Measurements from ENCODE around the gene RHOU.

Gene RHOU

GRCh38 chr1:228786361-228787129, 51.3 kb downstream of the RHOU start:
- no peak for TF ChIP-seq CTCF (conservative IDR thresholded peaks at IDR 0.05)
- no peak overlapping the region for H3K27ac ChIP-seq

- no peak for TF ChIP-seq CTCF (conservative IDR thresholded peaks at IDR 0.05)
Measured at GRCh38 chr1:228791791-228792190, 56.5 kb downstream of the RHOU start.

GRCh38 chr1:228792601-228793000, 57.3 kb downstream of the RHOU start:
- no peak for TF ChIP-seq CTCF (conservative IDR thresholded peaks at IDR 0.05)
- no peak overlapping the region for H3K27ac ChIP-seq

More at GRCh38 chr1:228791791-228792190, 56.5 kb downstream of the RHOU start:
- H3K27ac ChIP-seq, result no peak overlapping the region

- no peak overlapping the region for H3K27ac ChIP-seq
- TF ChIP-seq CTCF (conservative IDR thresholded peaks at IDR 0.05), result no peak
Measured at GRCh38 chr1:228793032-228793431, 57.8 kb downstream of the RHOU start.

- H3K27ac ChIP-seq, result no peak overlapping the region
- no peak for TF ChIP-seq CTCF (conservative IDR thresholded peaks at IDR 0.05)
Measured at GRCh38 chr1:228794173-228794572, 58.9 kb downstream of the RHOU start.

- H3K27ac ChIP-seq, result no peak overlapping the region
- TF ChIP-seq CTCF (conservative IDR thresholded peaks at IDR 0.05), result no peak
Measured at GRCh38 chr1:228794810-228795209, 59.5 kb downstream of the RHOU start.

GRCh38 chr1:228795596-228795995, 60.3 kb downstream of the RHOU start:
- TF ChIP-seq CTCF (conservative IDR thresholded peaks at IDR 0.05), result no peak
- H3K27ac ChIP-seq, result no peak overlapping the region
